HPDE6-E6E7 (cell line): ENCODE measurements around the gene SYNDIG1.

Experiments
- DNase-seq: peaks from one replicate; pipeline ENCODE4 v3.0.0; 2011; ENCODE audit warnings: missing footprints; ENCODE audit errors: extremely low spot score

Gene SYNDIG1

DNA sequence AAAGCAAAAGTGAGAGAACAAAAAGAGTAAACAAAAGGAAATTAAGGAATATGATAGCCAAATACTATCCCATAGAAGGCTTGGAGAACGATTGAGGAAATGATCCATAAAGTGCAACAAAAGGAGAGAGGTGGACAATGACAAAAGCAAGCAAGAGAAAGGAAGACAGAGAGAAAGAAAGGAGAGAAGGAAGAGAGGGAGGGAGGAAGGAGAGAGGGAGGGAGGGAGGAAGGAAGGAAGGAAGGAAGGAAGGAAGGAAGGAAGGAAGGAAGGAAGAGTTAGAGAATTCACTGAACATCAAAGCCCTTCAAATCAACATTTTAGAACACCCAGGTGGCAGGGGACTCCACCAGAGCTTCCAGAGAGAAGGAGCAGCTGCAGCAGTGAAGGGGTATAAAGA is 185.0 kb downstream of the SYNDIG1 start:
- DNase-seq: no peak

DNA sequence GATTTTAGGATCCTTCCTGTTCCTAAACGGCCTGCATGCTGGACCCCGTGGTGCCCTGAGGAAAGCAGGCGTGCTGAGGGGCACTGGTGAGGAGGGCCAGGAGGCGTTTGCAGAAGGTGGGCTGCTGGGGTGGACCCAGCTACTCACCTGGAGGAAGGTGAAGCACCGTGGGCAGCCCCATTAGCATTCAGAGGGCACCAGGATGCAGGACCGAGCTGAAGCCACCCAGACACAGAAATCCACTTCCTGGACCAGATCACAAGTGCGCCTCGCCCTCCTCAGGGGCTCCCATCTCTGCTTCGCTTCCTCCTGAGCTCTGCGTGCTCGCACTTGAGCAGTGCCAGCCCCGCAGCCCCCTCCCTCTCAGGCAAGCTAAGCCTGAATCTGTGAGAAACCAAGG is 187.0 kb downstream of the SYNDIG1 start:
- DNase-seq: no peak

DNA sequence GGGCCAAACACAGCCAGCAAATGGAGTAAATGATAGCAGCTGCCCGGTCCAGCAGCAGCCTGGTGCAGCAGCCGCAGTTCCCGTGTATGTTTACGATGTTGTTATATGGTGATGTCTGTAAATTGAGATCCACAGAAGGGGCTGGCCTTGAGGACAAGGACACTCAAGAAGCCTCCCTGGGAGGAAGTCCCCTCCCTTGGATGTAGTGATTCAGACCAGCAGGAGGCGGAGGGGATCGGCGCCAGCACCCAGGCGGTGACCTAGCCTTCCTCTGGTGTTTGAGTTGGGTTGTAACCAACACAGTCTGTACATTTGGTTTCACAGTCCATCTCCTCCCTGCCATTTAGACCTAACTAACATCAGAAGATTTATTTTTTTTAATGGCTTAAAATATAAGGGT is 187.8 kb downstream of the SYNDIG1 start:
- no peak for DNase-seq

DNA sequence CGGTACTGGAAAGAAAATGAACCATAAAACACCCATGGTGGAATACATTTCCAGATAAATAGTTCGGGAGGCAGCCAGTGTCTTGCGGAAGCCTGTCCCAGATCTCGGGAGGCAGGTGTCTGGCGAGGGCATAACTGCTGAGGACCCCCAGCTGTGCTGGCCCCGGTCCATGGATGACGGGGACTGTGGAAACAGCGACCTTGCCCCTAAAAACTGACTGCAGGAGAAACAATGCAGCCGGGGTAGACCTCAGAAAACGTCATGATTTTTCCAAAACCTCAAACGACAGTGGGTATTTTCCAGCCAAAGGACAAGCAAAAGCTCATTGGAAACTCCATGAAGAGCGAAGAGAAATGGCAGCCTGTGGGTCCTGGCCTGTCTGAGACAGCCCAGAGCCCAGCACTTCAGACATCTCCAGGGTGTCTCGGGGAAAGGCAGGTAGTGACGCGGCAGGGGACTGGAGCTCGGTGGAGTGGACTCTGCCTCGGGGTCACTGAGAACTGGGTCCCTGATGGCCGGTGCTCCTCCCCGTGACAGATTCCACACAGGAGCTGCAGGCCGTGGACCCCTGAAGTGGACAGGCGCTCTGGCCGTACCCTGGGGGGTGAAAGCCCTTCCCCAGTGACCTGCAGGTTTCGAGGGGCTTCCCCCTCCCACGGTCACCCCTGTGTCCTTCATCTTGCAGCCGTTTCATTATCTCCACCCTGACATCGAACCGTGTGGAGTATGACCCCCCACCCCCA is 188.6 kb downstream of the SYNDIG1 start:
- no peak for DNase-seq

DNA sequence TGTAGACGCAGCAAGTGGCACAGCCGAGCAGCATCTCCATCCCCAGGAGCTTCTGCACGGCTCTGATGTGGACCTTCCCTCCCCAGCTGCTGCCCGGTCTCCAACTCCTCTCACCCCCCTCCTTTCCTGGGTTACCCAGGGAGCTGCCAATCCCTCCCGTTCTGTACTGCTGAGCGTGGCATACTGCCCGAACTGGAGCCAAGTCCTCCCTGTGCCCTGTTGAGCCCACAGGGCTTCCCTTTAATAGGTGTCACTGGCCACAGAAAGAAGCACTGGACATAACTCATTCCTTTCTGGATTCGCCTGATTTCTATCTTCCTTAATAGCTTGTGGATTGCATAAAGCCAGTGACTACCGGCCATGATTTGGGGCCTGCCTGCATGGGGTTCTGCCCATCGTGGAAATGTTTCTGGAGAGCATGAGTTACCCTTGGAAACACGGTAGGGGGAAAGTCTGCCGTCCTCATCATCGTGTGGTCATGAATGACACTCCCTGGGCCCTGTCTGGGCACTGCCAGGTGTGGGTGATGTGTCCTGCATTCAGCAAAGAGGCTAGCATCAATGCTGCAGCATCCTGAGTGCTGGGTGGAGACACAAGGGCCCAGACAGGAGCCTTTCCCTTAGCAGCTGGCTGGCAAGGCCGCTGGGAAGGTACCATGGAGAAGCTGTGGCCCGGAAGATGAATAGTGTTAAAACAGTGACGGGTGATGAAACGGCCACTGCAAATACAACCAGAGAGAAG is 189.7 kb downstream of the SYNDIG1 start:
- DNase-seq: no peak

DNA sequence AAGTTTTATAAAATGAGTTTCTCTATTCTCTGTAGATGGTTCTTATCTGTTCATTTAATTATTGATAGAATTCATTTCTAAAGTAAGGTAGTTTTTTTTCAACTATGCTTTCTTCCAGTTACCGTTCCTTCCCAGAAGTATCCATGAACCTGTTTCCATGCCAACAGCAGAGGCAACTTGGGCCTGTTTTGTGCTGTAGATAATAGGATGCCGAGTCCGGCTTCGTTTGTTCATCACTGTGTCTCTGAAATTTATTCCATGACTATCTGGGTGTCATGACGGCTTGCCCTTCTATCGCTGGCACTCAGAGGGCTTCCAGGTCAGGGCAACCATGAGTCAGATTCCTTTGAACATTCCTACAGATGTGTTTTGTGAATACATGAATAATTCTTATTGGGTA is 190.4 kb downstream of the SYNDIG1 start:
- no peak for DNase-seq

DNA sequence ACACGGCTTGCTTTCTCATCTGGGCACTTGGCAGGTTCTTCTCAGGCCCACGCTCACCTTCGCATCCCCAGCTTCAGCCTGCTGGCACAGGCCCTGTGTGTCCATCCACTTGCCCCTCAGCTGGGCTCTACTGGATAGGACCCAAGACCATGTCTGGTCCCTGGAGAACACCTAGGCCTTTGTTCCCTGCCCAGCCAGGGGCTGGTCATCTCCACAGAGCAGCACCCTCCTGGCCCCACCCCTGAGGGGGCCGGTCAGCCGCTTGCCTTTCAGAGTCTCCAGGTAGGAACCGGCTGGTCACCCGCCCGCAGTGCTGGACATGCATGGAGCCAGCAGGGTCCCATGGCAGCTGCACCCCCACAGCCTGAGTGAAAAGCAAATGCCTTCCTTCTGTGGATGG is 191.2 kb downstream of the SYNDIG1 start:
- DNase-seq: no peak

DNA sequence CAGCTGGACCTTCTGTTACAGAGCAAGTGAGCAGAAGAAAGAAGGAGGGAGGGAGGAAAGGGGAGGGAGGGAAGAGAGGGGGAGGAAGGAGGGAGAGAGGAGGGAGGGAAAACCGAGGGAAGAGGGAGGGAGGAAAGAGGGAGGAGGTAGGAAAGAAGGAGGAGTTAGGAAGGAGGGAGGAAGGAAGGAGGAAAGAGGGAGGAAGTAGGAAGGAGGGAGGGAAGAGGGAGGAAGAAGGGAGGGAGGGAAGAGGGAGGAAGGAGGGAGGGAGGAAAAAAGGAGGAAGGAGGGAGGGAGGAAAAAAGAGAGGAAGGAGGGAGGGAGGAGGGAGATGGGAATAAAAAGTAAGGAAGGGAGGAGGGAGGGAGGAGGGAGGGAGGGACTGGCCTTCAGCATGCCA is 191.8 kb downstream of the SYNDIG1 start:
- DNase-seq: no peak

DNA sequence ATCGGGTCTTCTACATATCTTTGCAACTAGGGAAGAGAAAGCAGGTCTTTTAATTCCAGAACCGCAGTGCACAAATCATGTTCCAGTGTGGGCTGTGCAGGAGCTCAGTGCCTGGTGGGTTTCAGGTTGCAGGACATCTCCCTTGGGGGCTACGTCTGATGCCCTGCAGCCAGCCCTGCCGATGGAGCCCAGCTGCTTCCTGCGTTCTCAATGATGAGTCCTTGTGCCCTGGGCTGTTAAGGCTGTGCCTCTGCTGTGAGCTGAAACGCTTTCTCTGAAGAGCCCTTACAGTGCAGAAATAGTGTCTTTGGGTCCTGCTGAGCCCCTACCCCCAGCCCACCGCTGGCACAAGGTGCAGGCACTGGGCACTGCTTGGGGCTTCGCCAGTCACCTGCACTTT is 192.9 kb downstream of the SYNDIG1 start:
- DNase-seq: no peak

DNA sequence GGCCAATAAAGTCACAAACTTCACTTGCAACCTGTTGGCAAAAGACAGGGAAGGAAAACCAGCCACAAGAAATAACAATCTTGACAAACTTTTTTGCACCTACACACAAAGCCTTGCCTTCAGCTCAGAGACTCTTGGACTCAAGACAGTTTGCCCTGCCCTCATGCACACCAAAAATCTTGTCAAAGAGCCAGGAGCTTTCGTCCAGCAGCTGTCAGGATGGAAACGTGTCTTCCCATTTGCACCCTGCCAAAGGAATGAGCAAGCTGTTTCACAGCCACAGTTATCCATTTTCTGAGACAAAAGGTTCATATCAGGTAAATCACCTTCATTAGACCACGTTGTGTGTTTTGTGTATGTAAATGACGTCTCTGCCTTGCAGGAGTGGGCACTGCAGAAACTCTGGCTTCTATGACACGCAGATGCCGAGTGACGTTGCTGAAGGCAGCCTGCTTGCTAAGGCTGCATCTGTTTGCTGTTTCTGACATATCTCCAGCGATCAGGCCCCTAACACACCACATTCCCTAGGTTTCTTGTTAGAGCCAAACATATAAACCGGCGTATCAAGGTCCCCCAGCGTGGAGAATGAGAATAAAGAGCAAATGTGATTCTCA is 193.4 kb downstream of the SYNDIG1 start:
- no peak for DNase-seq

DNA sequence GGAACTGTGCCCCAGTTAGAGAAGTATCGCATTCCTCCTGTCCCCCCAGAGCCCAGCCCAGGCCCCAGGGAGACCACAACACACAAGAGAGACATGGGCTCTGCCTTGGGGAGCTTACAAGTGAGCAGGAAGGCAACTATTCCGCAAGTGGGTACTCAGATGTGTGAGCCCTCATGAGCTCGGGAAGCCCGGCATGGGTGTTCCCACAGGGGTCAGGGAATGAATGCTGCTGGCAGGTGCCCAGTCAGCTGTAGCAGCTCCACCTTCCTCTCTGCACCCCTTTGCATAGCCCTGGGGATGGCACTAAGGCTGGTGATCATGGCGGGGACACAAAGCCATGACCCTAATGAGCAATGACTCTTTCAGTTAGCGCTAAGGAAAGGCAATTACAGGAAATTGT is 194.1 kb downstream of the SYNDIG1 start:
- DNase-seq: no peak

DNA sequence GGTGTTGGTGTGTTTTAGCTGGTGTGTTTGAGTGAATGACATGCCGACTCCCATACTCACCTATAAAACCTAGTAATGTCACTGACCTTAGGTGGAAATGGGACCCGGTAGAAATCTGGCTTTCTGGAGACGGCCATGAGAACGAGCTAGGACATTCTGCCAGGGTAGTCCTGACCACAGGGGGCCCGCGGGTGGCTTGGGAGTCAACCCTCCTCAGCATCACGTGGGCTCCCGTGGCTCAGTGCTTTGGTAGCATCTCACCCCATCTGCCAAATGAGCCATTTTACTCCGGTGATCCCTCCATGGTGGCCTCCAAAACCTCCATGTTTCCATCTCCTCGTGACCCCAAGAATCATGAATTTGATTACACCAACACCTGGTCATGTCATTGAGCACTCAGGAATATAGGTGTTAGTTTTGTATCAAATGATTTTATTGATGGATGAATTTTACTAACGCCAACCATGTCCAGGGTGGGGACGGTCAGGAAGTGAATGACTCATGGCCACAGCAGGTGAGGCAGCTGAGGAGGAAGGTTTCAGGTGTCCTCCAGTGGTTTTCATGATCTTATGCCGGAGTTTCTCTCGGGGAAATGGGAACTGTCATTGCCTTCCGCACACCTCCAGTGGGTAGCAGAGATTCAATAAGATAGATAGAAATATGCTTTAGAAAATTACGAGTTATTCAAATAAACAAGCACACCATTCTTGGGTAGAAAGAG is 195.0 kb downstream of the SYNDIG1 start:
- no peak for DNase-seq

DNA sequence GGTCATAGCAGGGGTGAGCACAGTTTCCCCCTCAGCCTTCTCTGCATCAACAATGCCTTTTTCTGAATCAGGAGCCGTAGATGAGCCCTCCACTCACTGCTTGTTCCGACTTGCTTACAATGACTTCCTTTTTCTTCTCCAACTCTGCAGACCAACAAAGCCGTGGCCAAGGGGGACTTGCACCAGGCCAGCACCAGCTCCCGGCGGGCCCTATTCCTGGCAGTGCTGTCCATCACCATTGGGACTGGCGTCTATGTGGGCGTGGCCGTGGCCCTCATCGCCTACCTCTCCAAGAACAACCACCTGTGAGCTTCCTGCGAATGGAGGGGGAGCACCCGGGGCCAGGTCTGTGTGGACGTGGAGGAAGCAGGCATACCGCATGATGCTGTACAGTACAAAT is 195.8 kb downstream of the SYNDIG1 start:
- no peak for DNase-seq

DNA sequence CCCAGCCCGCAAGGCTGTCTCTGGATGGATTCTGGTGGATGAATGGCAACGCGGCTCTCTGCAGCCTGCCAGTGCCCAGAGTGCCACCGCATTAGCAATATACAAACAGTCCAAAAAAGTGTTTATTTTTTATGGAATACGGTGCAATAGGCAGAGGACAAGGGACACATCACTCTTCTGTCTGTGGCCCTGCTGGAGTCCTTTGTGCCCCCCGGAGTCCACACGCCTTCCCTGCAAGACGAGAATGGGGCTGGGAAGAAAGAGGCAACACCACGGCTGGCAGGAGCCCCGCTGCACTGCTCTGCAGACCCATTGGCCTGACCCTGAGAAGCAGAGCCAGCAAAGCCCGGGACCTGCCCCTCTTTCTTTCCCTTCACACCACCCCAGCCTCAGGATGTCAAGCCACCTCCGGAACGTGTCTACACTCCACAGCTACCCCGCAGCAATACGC is 196.3 kb downstream of the SYNDIG1 start:
- no peak for DNase-seq

DNA sequence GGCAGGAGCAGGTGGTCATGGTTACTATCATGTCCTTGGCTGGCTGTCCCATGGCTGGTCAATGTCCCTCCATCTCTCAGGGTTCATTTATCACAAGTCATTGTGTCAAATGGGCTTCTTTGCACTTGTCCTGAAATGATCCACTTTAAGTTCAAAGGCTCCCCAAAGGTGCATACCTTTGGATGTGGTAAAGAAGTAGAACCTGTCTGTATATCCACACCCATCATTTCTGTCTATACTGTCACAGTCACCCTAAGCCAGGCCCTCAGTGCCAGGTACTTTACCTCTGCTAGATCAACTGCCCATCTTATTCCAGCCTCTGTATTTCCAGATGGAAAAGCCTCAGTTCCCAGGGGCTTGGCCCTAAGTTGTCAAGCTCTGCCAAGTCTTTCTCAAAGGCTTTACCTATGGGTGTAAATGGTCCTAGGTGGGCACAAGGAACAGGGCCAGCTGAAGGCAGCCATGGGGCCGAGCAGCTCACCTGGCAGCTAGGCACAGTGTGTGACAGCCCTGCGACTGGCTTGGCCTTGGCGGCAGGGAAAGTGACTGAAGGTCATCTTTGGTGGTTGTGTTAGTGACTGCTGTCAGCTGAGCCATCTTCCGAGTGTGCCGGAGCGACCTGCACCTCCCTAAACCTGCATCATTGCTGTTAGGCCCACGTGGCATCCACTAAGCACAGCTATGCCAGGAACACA is 198.4 kb downstream of the SYNDIG1 start:
- DNase-seq: no peak

DNA sequence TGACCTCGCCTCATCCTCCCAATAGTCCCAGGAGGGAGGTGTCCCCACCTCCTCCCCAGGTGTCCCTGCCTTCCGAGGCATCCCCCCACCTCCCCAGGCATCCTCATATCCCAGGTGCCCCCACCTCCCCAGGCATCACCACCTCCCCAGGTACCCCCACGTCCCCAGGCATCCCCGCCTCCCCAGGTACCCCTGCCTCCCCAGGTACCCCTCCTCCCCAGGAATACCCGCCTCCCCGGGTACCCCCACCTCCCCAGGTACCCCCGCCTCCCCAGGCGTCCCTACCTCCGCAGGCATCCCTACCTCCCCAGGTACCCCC is 198.9 kb downstream of the SYNDIG1 start:
- no peak for DNase-seq

DNA sequence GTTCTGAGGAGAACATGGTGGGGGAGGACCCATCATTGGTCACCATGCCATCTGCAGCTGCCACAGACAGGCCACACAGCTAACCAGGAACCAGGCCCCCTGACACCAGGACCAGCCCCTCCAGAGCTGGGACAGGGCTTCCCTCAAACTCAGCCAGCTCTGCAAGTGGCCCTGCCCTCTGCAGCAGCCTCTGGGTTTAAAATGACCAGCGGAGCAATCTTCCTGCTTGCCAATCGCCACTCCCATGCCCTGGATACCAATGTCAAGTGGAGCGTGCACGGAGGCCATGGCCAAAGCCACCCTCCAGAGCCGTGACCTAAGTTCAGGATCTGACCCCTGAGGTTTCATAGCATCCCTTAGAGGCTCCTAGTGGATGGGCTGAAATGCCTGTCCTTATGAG is 199.4 kb downstream of the SYNDIG1 start:
- no peak for DNase-seq

DNA sequence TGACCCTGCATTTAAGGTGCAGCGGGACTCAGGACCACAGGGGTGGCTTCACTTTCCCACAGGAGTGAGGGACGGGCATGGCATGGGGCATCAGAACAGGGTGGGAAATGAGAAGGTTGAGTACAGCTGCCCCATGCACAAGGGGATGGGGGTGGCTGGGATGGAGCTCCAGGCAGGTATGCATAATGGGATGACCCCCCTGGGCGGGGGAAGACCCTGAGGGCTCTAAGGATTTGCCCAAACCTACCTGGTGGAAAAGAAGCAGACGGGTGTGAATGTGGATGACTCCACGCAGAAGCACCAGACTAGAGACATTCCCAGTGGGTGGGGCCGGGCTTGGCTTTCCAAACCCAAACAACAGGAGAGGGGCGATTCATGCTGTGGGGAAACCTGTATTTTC is 200.3 kb downstream of the SYNDIG1 start:
- DNase-seq: no peak

DNA sequence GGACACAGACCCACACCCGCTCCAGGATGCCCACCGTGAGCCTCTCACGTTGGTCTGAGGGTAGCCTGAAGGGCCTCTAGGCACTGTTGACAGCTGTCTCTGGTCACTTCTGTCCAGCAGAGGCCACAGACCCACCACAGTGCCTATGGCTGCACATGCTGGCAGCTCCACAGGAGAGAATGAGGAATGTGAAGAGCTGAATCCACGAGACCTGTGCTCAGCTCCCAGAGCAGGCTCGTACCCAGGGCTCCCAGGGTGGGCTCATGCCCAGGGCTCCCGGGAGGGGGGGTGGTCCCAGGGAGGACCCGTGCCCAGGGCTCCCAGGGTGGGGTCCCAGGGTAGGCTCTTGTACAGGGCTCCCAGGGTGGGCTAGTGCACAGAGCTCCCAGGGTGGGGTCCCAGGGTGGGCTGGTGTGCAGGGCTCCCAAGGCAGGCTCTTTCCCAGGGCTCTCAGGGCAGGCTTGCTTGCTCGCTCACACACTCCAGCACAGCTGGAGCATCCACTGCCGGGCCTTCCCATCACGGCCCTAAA is 201.0 kb downstream of the SYNDIG1 start:
- no peak for DNase-seq

DNA sequence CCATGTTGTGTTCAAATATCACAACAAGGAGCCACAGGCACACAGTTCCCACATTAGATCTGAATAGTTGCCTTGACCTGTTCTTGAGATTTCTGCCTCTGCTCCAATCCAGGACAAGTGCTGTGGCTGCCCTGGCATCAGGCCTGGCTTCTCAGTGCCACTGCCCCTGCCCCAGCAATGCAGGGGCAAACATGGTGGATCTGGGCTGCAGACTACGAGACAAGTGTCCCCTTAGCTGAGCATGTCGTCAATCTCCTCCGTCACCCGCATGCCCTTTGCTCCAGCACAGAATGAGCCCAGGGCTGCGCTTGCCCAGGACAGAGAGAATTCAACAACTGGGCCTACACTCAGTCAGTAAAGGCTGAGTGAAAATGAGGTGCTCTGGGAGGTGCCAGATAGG is 201.6 kb downstream of the SYNDIG1 start:
- DNase-seq: no peak

DNA sequence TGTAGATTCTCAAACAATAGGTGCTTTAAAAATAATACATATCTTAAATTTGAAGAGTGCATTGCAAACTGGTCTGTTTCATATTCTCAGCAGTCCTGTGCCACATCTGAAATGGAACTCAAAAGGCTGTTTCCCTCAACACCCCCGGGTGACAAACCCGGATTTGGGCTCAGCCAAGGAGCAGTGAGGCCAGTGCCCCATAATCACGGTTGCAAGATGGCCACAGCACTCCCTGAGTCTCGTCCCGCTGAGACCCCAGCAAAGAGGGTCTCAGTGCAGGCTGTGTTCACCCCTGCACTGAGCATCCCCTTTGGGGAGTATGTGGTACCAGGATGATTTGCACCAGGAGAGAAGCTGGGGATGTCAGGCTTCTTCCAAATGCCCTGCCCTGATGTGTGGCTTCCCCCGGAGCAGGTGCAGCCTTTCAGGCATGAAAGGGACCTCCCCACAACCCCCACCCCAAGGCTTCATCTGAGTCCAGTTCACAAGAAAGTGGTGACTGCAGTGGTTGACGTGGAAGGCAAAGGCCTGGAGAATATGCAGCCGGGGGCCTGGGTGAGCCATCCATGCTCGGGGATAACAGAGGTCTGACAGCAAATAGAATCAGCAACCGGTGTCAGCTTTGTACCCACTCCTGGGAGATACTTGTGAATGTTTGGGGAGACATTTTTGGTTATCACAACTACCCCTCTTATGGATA is 202.9 kb downstream of the SYNDIG1 start:
- no peak for DNase-seq
